ENCODE data around the gene DPPA2. TPM values are rescaled to one million over a fixed set of nuclear protein-coding genes. Genes with fewer than 3 reads are reported as not detected.

The DPPA2 gene
- total and polyA plus RNA-seq, 2 experiments from 2014 or later, result not detected

GRCh38 chr3:109338322-109338721, 22.0 kb upstream of the DPPA2 start:
- DNase-seq, result no peak
- no peak overlapping the region for H3K4me2 ChIP-seq (ENCODE audit: unreplicated experiment)
- H3F3A ChIP-seq (ENCODE audit: insufficient read depth), result no peaks in the 10 kb centered on the region
- H2AFZ ChIP-seq, result no peak overlapping the region
- no peaks in the 10 kb centered on the region for H3K9me3 ChIP-seq (ENCODE audit: low read depth)
- H4K20me1 ChIP-seq (ENCODE audit: insufficient read depth), result no peaks in the 10 kb centered on the region
- H3K27ac ChIP-seq, result no peak overlapping the region
- H3K4me3 ChIP-seq, result no peak overlapping the region
- TF ChIP-seq EZH2 (IDR thresholded peaks at IDR 0.05; ENCODE audit: insufficient read depth, poor library complexity, severe bottlenecking) (no peak), EZH2phosphoT487 (IDR thresholded peaks at IDR 0.05; ENCODE audit: insufficient read depth, low read depth) (no peak)
- H3K79me2 ChIP-seq (ENCODE audit: insufficient read depth), result no peaks in the 10 kb centered on the region
- H3K9ac ChIP-seq, result no peak overlapping the region
- no peaks in the 10 kb centered on the region for H3K36me3 ChIP-seq (ENCODE audit: low read depth)
- no peaks in the 10 kb centered on the region for H3K9me2 ChIP-seq (ENCODE audit: insufficient read depth)
- in situ Hi-C loops (cut with MboI), result no loop called here
- 29 to 30% methylated on average over 4 of the region's 4 CpGs for WGBS, 2 experiments (ENCODE audit: low coverage in 1 of 2, low lambda C conversion rate in 2 of 2, missing lambda C conversion rate in 2 of 2)
- no peaks in the 10 kb centered on the region for H3K4me1 ChIP-seq (ENCODE audit: insufficient read depth)
- no peaks in the 10 kb centered on the region; the same call in 1 of the 2 replicates for H3K27me3 ChIP-seq (replicated peaks; ENCODE audit: insufficient read depth)

GRCh38 chr3:109337393-109337792, 21.1 kb upstream of the DPPA2 start, which contains the start of gene DPPA4:
TSS of gene DPPA4 (minus strand) at chr3:109337546. CDS start at chr3:109337517, 29 bp downstream.
- Histone ChIP-seq H3K4me3 (peak within 1 kb of the TSS; percentile 74), H3K4me2 (ENCODE audit: unreplicated experiment) (peak within 1 kb of the TSS; percentile 90), H3K27ac (no peak within 1 kb of the TSS), H3K9ac (peak within 1 kb of the TSS; percentile 41; the same call in 1 of the 2 replicates), H3K4me1 (ENCODE audit: insufficient read depth) (no peaks in the 10 kb centered on the region), H4K20me1 (ENCODE audit: insufficient read depth) (no peaks in the 10 kb centered on the region), H3K36me3 (ENCODE audit: low read depth) (no peaks in the 10 kb centered on the region), H3K9me3 (ENCODE audit: low read depth) (no peaks in the 10 kb centered on the region), H3K9me2 (ENCODE audit: insufficient read depth) (no peaks in the 10 kb centered on the region), H3K79me2 (ENCODE audit: insufficient read depth) (no peaks in the 10 kb centered on the region), H3F3A (ENCODE audit: insufficient read depth) (no peaks in the 10 kb centered on the region), H3K27me3 (replicated peaks; ENCODE audit: insufficient read depth) (no peaks in the 10 kb centered on the region; the same call in 1 of the 2 replicates), H2AFZ (peak within 1 kb of the TSS; percentile 95)
- TF ChIP-seq EZH2 (IDR thresholded peaks at IDR 0.05; ENCODE audit: insufficient read depth, poor library complexity, severe bottlenecking) (no peak), EZH2phosphoT487 (IDR thresholded peaks at IDR 0.05; ENCODE audit: insufficient read depth, low read depth) (no peak)
- in situ Hi-C loops (cut with MboI), result no loop called here
- DNase-seq, result no peak
- 29 to 38% methylated on average over 5 of the region's 5 CpGs for WGBS, 2 experiments (ENCODE audit: low coverage in 1 of 2, low lambda C conversion rate in 2 of 2, missing lambda C conversion rate in 2 of 2)

GRCh38 chr3:109336291-109336861, 20.1 kb upstream of the DPPA2 start:
- H3F3A ChIP-seq (ENCODE audit: insufficient read depth), result no peaks in the 10 kb centered on the region
- H3K4me2 ChIP-seq (ENCODE audit: unreplicated experiment), result peak overlapping the region; percentile 90
- peak; percentile 54 for DNase-seq
- H3K36me3 ChIP-seq (ENCODE audit: low read depth), result no peaks in the 10 kb centered on the region
- no peak for TF ChIP-seq EZH2phosphoT487 (IDR thresholded peaks at IDR 0.05; ENCODE audit: insufficient read depth, low read depth)
- no peak for TF ChIP-seq EZH2 (IDR thresholded peaks at IDR 0.05; ENCODE audit: insufficient read depth, poor library complexity, severe bottlenecking)
- no peaks in the 10 kb centered on the region for H4K20me1 ChIP-seq (ENCODE audit: insufficient read depth)
- no peaks in the 10 kb centered on the region for H3K79me2 ChIP-seq (ENCODE audit: insufficient read depth)
- H3K27ac ChIP-seq, result no peak overlapping the region
- H3K4me3 ChIP-seq, result peak overlapping the region; percentile 74
- in situ Hi-C loops (cut with MboI), result no loop called here
- H3K9me3 ChIP-seq (ENCODE audit: low read depth), result no peaks in the 10 kb centered on the region
- H3K4me1 ChIP-seq (ENCODE audit: insufficient read depth), result no peaks in the 10 kb centered on the region
- no peaks in the 10 kb centered on the region; the same call in 1 of the 2 replicates for H3K27me3 ChIP-seq (replicated peaks; ENCODE audit: insufficient read depth)
- no peaks in the 10 kb centered on the region for H3K9me2 ChIP-seq (ENCODE audit: insufficient read depth)
- peak overlapping the region; percentile 41; the same call in 1 of the 2 replicates for H3K9ac ChIP-seq
- 5% methylated on average over 17 of the region's 17 CpGs for WGBS, 2 experiments (ENCODE audit: low coverage in 1 of 2, low lambda C conversion rate in 2 of 2, missing lambda C conversion rate in 2 of 2)
- peak overlapping the region; percentile 95 for H2AFZ ChIP-seq

DNA sequence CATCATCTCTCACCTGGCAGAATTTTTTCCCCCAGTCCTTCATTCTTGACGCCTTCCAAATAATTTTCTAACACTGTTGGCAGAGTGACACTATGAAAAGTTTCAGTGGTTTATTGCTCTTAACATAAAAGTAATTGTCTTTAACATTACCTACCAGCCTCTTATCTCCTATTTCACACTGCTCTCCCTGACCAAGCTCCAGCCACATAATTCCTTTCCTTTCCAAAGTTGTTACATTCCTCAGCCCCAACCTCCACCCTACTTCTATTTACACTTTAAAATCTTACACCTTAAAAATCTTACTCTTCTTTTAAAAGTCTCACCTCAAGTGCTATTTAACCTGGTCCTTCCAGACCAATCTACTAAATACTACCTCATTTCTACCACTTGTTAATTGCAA, 18.3 kb upstream of the DPPA2 start:
- Histone ChIP-seq H3K27me3 (replicated peaks; ENCODE audit: insufficient read depth) (no peaks in the 10 kb centered on the region; the same call in 1 of the 2 replicates), H3K79me2 (ENCODE audit: insufficient read depth) (no peaks in the 10 kb centered on the region), H3F3A (ENCODE audit: insufficient read depth) (no peaks in the 10 kb centered on the region), H3K4me3 (no peak overlapping the region), H3K9ac (no peak overlapping the region), H2AFZ (no peak overlapping the region), H3K4me1 (ENCODE audit: insufficient read depth) (no peaks in the 10 kb centered on the region), H3K27ac (no peak overlapping the region), H4K20me1 (ENCODE audit: insufficient read depth) (no peaks in the 10 kb centered on the region), H3K9me3 (ENCODE audit: low read depth) (no peaks in the 10 kb centered on the region), H3K36me3 (ENCODE audit: low read depth) (no peaks in the 10 kb centered on the region), H3K4me2 (ENCODE audit: unreplicated experiment) (no peak overlapping the region), H3K9me2 (ENCODE audit: insufficient read depth) (no peaks in the 10 kb centered on the region)
- in situ Hi-C loops (cut with MboI), result no loop called here
- 63 to 68% methylated on average over 1 of the region's 1 CpG for WGBS, 2 experiments (ENCODE audit: low coverage in 1 of 2, low lambda C conversion rate in 2 of 2, missing lambda C conversion rate in 2 of 2)
- TF ChIP-seq EZH2phosphoT487 (IDR thresholded peaks at IDR 0.05; ENCODE audit: insufficient read depth, low read depth), result no peak
- DNase-seq, result no peak
